H1 (cell line): ENCODE results near the gene NDUFA1. TPM values are rescaled to one million over a fixed set of nuclear protein-coding genes. Genes with fewer than 3 reads are reported as not detected.

Source experiments
- CTCF ChIA-PET: fragments of 300-600 bp; sonication (Branson Sonifier 250); formaldehyde crosslinking; loops from one replicate; lab custom pipeline; 2021; ENCODE audit not compliant: partially characterized antibody; lab: Charles Lee
- POLR2A ChIA-PET: fragments of 300-600 bp; sonication (Branson Sonifier 250); formaldehyde crosslinking; loops from one replicate; lab custom pipeline; 2021; ENCODE audit warnings: inconsistent platforms; ENCODE audit not compliant: partially characterized antibody; lab: Charles Lee
- DNase-seq, 2 experiments: peaks; one replicate each; pipeline versions ENCODE4 v3.0.0 to v3.0.0-alpha.2; 2010 to 2022; ENCODE audit warnings: low spot score in 2 of 2, low read depth in 1 of 2, mixed read lengths in 1 of 2
- FAIRE-seq: peaks from 2 replicates; lab custom pipeline; 2011; peaks lifted over from hg19 to GRCh38; lab: Jason Lieb, UNC
- H2AFZ ChIP-seq: 2 replicates; pipeline ENCODE4 v1.8.1; 2012; ENCODE audit warnings: low read length, inconsistent platforms
- H2AK5ac ChIP-seq: 2 replicates; pipeline ENCODE4 v1.6.1; 2013; ENCODE audit warnings: low read depth, low read length
- H2BK120ac ChIP-seq: replicated peaks from 2 replicates; pipeline ENCODE3; 2013; ENCODE audit warnings: low read depth, low read length, inconsistent platforms
- H2BK12ac ChIP-seq: 2 replicates; pipeline ENCODE4 v1.6.1; 2013; ENCODE audit warnings: low read depth, low read length
- H2BK15ac ChIP-seq: 2 replicates; pipeline ENCODE4 v1.6.1; 2013; ENCODE audit warnings: low read length
- H2BK20ac ChIP-seq: 2 replicates; pipeline ENCODE4 v1.6.1; 2013; ENCODE audit warnings: low read length
- H2BK5ac ChIP-seq: 2 replicates; pipeline ENCODE4 v1.6.1; 2013; ENCODE audit warnings: low read depth, low read length
- H3K14ac ChIP-seq: 2 replicates; pipeline ENCODE4 v1.6.1; 2013; ENCODE audit warnings: inconsistent platforms; ENCODE audit not compliant: insufficient read length
- H3K18ac ChIP-seq: 2 replicates; pipeline ENCODE4 v1.6.1; 2013; ENCODE audit warnings: low read length; ENCODE audit errors: extremely low read depth
- H3K23ac ChIP-seq: 2 replicates; pipeline ENCODE4 v1.6.1; 2013; ENCODE audit warnings: inconsistent platforms; ENCODE audit not compliant: insufficient read length
- H3K23me2 ChIP-seq: 2 replicates; pipeline ENCODE4 v1.6.1; 2013; ENCODE audit warnings: low read depth, low read length
- H3K27ac ChIP-seq: 2 replicates; pipeline ENCODE4 v1.6.1; 2011; ENCODE audit warnings: low read depth, low read length, inconsistent platforms
- H3K27me3 ChIP-seq, 4 experiments: replicated peaks in 1 of 4; 1 replicate in 1 of 4; 2 replicates in 3 of 4; pipeline versions ENCODE4 v1.6.1 to v1.8.1; 2011 to 2013; ENCODE audit warnings: low read length in 3 of 4, mild to moderate bottlenecking in 3 of 4, inconsistent platforms in 2 of 4, mixed read lengths in 2 of 4, moderate library complexity in 1 of 4; ENCODE audit not compliant: control insufficient read depth in 3 of 4, insufficient read depth in 3 of 4; ENCODE audit errors: extremely low read depth in 1 of 4
- H3K36me3 ChIP-seq, 4 experiments: 2 replicates each; pipeline versions ENCODE4 v1.6.1 to v1.8.1; 2011 to 2013; ENCODE audit warnings: mild to moderate bottlenecking in 4 of 4, low read length in 3 of 4, moderate library complexity in 2 of 4, control low read depth in 1 of 4, inconsistent platforms in 1 of 4; ENCODE audit not compliant: insufficient read depth in 4 of 4, control insufficient read depth in 2 of 4
- H3K4ac ChIP-seq: replicated peaks from 2 replicates; pipeline ENCODE3; 2013; ENCODE audit warnings: low read length, low read depth, mixed read lengths, inconsistent platforms; ENCODE audit not compliant: insufficient read length
- H3K4me1 ChIP-seq, 4 experiments: replicated peaks in 1 of 4; 1 replicate in 1 of 4; 2 replicates in 3 of 4; pipeline versions ENCODE4 v1.6.1 to v1.8.1; 2011 to 2013; ENCODE audit warnings: low read length in 3 of 4, inconsistent platforms in 2 of 4, mixed read lengths in 1 of 4; ENCODE audit not compliant: insufficient read depth in 4 of 4, control insufficient read depth in 3 of 4
- H3K4me2 ChIP-seq, 2 experiments: 2 replicates each; pipeline versions ENCODE4 v1.6.1 to v1.8.1; 2011 to 2013; ENCODE audit warnings: low read depth in 2 of 2, low read length in 2 of 2, control low read depth in 1 of 2, inconsistent platforms in 1 of 2, mild to moderate bottlenecking in 1 of 2; ENCODE audit not compliant: insufficient read depth in 1 of 2
- H3K4me3 ChIP-seq, 4 experiments: fragments of 200-600, 300-600 bp in 1 of 4; sonication (generic), shearing (Covaris generic), sonication (Bioruptor Twin) in 1 of 4; 2 replicates each; pipeline versions ENCODE4 v1.5.1 to v1.8.1; 2011 to 2016; ENCODE audit warnings: low read length in 4 of 4, low read depth in 3 of 4, control low read depth in 2 of 4, inconsistent platforms in 2 of 4, mild to moderate bottlenecking in 2 of 4, mixed read lengths in 1 of 4, moderate library complexity in 1 of 4; ENCODE audit not compliant: insufficient read depth in 2 of 4; ENCODE audit errors: extremely low read depth in 1 of 4
- H3K56ac ChIP-seq: replicated peaks from 2 replicates; pipeline ENCODE3; 2013; ENCODE audit warnings: low read depth, mild to moderate bottlenecking, mixed read lengths, low read length, inconsistent platforms; ENCODE audit not compliant: insufficient read length
- H3K79me1 ChIP-seq: 2 replicates; pipeline ENCODE4 v1.6.1; 2013; ENCODE audit warnings: low read depth, low read length, control low read depth
- H3K79me2 ChIP-seq, 2 experiments: 2 replicates each; pipeline versions ENCODE4 v1.6.1 to v1.8.1; 2012 to 2013; ENCODE audit warnings: low read length in 2 of 2, mild to moderate bottlenecking in 2 of 2, inconsistent platforms in 1 of 2; ENCODE audit not compliant: insufficient read depth in 2 of 2, control insufficient read depth in 1 of 2
- H3K9ac ChIP-seq, 4 experiments: replicated peaks in 1 of 4; 1 replicate in 1 of 4; 2 replicates in 3 of 4; pipeline versions ENCODE4 v1.6.1 to v1.8.1; 2011 to 2013; ENCODE audit warnings: low read depth in 3 of 4, low read length in 3 of 4, control low read depth in 2 of 4, mild to moderate bottlenecking in 2 of 4, moderate library complexity in 2 of 4, inconsistent platforms in 1 of 4; ENCODE audit errors: extremely low read depth in 1 of 4
- H3K9me3 ChIP-seq, 2 experiments: 2 replicates each; pipeline versions ENCODE4 v1.6.1 to v1.8.1; 2012 to 2013; ENCODE audit warnings: mild to moderate bottlenecking in 2 of 2, moderate library complexity in 2 of 2, control low read depth in 1 of 2, inconsistent platforms in 1 of 2, low read depth in 1 of 2, low read length in 1 of 2, mixed read lengths in 1 of 2; ENCODE audit not compliant: insufficient read depth in 2 of 2
- H4K20me1 ChIP-seq, 2 experiments: replicated peaks in 1 of 2; 2 replicates each; pipeline versions ENCODE3 to v1.8.1; 2011 to 2013; ENCODE audit warnings: inconsistent platforms in 2 of 2, low read length in 2 of 2, mild to moderate bottlenecking in 1 of 2; ENCODE audit not compliant: insufficient read depth in 2 of 2, control insufficient read depth in 1 of 2
- H4K5ac ChIP-seq: 2 replicates; pipeline ENCODE4 v1.6.1; 2013; ENCODE audit warnings: low read length, low read depth, mixed read lengths, inconsistent platforms; ENCODE audit not compliant: insufficient read length
- H4K8ac ChIP-seq: 2 replicates; pipeline ENCODE4 v1.8.0; 2013; ENCODE audit warnings: mild to moderate bottlenecking, moderate library complexity, low read length, inconsistent platforms; ENCODE audit not compliant: insufficient read depth; ENCODE audit errors: extremely low read depth
- H4K91ac ChIP-seq: replicated peaks from 2 replicates; pipeline ENCODE3; 2013; ENCODE audit warnings: low read length, mixed read lengths, inconsistent platforms; ENCODE audit not compliant: insufficient read length
- BACH1 ChIP-seq: IDR thresholded peaks from 2 replicates; pipeline ENCODE4 v1.6.1; 2012; ENCODE audit warnings: low read length, improper control_type of control experiment
- EZH2 ChIP-seq: fragments of 200-600 bp; sonication (generic); IDR thresholded peaks from 2 replicates; pipeline ENCODE4 v1.7.1; 2012; ENCODE audit warnings: low read depth, mild to moderate bottlenecking, moderate library complexity, low read length, inconsistent platforms; ENCODE audit not compliant: severe bottlenecking
- GABPA ChIP-seq: IDR thresholded peaks from 2 replicates; pipeline ENCODE4 v1.6.1; 2011; ENCODE audit warnings: mild to moderate bottlenecking, low read length, moderate library complexity, borderline replicate concordance; ENCODE audit not compliant: insufficient read depth
- HDAC6 ChIP-seq: IDR thresholded peaks from one replicate; pipeline ENCODE4 v1.7.1; 2012; ENCODE audit warnings: low read depth, mild to moderate bottlenecking, inconsistent platforms, low read length, moderate library complexity
- KDM1A ChIP-seq: fragments of 200-600, 300-600 bp; sonication (generic); IDR thresholded peaks from 2 replicates; pipeline ENCODE4 v1.7.1; 2016; ENCODE audit warnings: mild to moderate bottlenecking, low read length, borderline replicate concordance
- POLR2AphosphoS5 ChIP-seq: IDR thresholded peaks from 2 replicates; pipeline ENCODE4 v1.6.1; 2011; ENCODE audit warnings: low read depth, low read length
- SP2 ChIP-seq: IDR thresholded peaks from 2 replicates; pipeline ENCODE4 v1.6.1; 2012; ENCODE audit warnings: mild to moderate bottlenecking, low read length, inconsistent platforms
- TEAD4 ChIP-seq: IDR thresholded peaks from 2 replicates; pipeline ENCODE4 v1.6.1; 2012; ENCODE audit warnings: low read depth, low read length, inconsistent platforms, mixed read lengths
- WGBS, 2 experiments: shearing (Covaris generic) in 1 of 2; methylation state at CpG; one replicate each; pipeline versions ENCODE4 v1.1.6 to v1.1.7; 2013 to 2015; ENCODE audit warnings: low lambda C conversion rate in 2 of 2, mixed read lengths in 2 of 2, inconsistent platforms in 1 of 2, low coverage in 1 of 2, missing lambda C conversion rate in 1 of 2; ENCODE audit not compliant: insufficient replicate concordance in 2 of 2, insufficient coverage in 1 of 2, insufficient read length in 1 of 2; ENCODE audit errors: extremely low coverage in 1 of 2, missing lambda C conversion rate in 1 of 2; 5-methylcytosine and 5-hydroxymethylcytosine counted together
- polyA plus RNA-seq, 7 experiments: library from polyadenylated mRNA; depleted of rRNA in 3 of 7; stranded (reverse) in 5 of 7; unstranded in 2 of 7; fragments of >200 nt in 5 of 7; fragments of 200-250 nt in 2 of 7; gene quantifications; 1 replicate in 5 of 7; 2 replicates in 1 of 7; 4 replicates in 1 of 7; pipeline versions ENCODE4 v1.2.1 to v1.2.3, GENCODE V29; 2011 to 2013; ENCODE audit warnings: missing spikeins in 2 of 7, mixed read lengths in 2 of 7
- total RNA-seq: library from RNA; stranded (reverse); fragmentation: NEBNext Ultra II Directional; extraction: Animal tissue kit (Norgen Biotek cat#: 25700); gene quantifications from 2 replicates; pipeline ENCODE4 v1.2.1, GENCODE V29; 2021
- TF ChIP-seq, protein P1 (sequence below): IDR thresholded peaks from 2 replicates; pipeline ENCODE4 v1.6.1; 2011; ENCODE audit warnings: low read length, improper control_type of control experiment

Gene NDUFA1
- total and polyA plus RNA-seq, 2 of the 8 experiments (the other 6 are each of a cell fraction or from before 2014, with no cell fraction given) = 65.6 to 69.7 TPM

- Histone ChIP-seq H4K5ac (no peak overlapping the region), H3K79me1 (no peaks in the 10 kb centered on the region), H2BK12ac (no peak overlapping the region), H2AFZ (no peak overlapping the region), H3K9me3 (no peaks in the 10 kb centered on the region), H2AK5ac (no peak overlapping the region), H3K4me2 (no peak overlapping the region), H3K4me3 (no peak overlapping the region), H3K79me2 (no peaks in the 10 kb centered on the region), H4K8ac (no peak overlapping the region), H3K9ac (no peak overlapping the region), H3K36me3 (peaks cover 0 to 5% (median 1%) of the 10 kb centered on the region in 4 experiments; a peak in 3 of 8 replicates), H3K4ac (no peak overlapping the region), H3K14ac (no peak overlapping the region), H3K27ac (no peak overlapping the region), H3K4me1 (no peaks in the 10 kb centered on the region), H3K18ac (no peak overlapping the region), H4K20me1 (no peaks in the 10 kb centered on the region), H4K91ac (no peak overlapping the region), H2BK5ac (no peak overlapping the region), H2BK20ac (no peak overlapping the region), H3K27me3 (no peaks in the 10 kb centered on the region), H2BK15ac (no peak overlapping the region), H3K23ac (no peak overlapping the region), H2BK120ac (no peak overlapping the region), H3K56ac (no peak overlapping the region), H3K23me2 (no peaks in the 10 kb centered on the region)
- 82% methylated on average over 6 of the region's 7 CpGs; no CpG with 5 or more reads in 1 of the 2 experiments for WGBS, 2 experiments
- no peak for TF ChIP-seq HDAC6
- TF ChIP-seq, protein P1, sequence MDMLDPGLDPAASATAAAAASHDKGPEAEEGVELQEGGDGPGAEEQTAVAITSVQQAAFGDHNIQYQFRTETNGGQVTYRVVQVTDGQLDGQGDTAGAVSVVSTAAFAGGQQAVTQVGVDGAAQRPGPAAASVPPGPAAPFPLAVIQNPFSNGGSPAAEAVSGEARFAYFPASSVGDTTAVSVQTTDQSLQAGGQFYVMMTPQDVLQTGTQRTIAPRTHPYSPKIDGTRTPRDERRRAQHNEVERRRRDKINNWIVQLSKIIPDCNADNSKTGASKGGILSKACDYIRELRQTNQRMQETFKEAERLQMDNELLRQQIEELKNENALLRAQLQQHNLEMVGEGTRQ = no peak
- no peak for TF ChIP-seq BACH1
- no peak for TF ChIP-seq SP2
- no peak for TF ChIP-seq KDM1A
- TF ChIP-seq POLR2AphosphoS5 = no peak
- TF ChIP-seq TEAD4 = no peak
- no peak for TF ChIP-seq EZH2
- no peak for TF ChIP-seq GABPA
- POLR2A ChIA-PET = interaction anchor here (1.4 to 2.5 kb wide), 4 partner anchors 9 to 45 kb away, joined by 3 to 9 read pairs (median 6); partner anchors contain the start of genes NDUFA1, RNF113A and RPL39
- CTCF ChIA-PET = no interaction called here
- DNase-seq (no peak), FAIRE-seq (no peak)
These were observed 45.2 kb upstream of the NDUFA1 start for GRCh38 chrX:119826399-119826959.
